ENCODE measurements around the gene FASN.

GRCh38 chr17:82045936-82046484, 52.0 kb downstream of the FASN start:
- TF ChIP-seq CTCF (IDR thresholded peaks at IDR 0.05; ENCODE audit: insufficient read depth, low read length, poor library complexity, severe bottlenecking) (no peak), EZH2phosphoT487 (conservative IDR thresholded peaks at IDR 0.05; ENCODE audit: low read length) (no peak)

All from SU-DHL-6 (cell line).